Measurements from ENCODE around the gene IRF5.

DNA sequence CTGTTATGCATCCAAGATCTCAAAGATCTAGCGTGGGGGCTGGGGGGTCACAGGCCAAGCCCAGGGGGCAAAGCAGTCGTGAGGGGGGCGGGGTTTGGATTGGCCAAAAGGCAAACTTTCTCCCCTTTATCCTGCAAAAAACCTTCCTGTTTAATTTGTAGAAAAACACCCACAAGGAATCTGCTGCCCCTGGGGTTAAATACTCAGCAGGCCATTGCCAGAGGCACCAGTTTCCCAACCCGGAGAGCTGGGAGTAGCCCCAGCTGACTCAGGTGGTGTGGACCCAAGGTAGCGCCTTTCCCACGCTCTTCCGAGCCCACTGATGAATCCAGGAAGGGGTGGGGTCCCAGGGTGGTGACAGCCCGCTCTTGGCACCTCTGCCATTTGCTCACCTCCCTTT, 48.6 kb upstream of the IRF5 start:
- TF ChIP-seq, protein P1, sequence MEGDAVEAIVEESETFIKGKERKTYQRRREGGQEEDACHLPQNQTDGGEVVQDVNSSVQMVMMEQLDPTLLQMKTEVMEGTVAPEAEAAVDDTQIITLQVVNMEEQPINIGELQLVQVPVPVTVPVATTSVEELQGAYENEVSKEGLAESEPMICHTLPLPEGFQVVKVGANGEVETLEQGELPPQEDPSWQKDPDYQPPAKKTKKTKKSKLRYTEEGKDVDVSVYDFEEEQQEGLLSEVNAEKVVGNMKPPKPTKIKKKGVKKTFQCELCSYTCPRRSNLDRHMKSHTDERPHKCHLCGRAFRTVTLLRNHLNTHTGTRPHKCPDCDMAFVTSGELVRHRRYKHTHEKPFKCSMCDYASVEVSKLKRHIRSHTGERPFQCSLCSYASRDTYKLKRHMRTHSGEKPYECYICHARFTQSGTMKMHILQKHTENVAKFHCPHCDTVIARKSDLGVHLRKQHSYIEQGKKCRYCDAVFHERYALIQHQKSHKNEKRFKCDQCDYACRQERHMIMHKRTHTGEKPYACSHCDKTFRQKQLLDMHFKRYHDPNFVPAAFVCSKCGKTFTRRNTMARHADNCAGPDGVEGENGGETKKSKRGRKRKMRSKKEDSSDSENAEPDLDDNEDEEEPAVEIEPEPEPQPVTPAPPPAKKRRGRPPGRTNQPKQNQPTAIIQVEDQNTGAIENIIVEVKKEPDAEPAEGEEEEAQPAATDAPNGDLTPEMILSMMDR (IDR thresholded peaks at IDR 0.05; ENCODE audit: insufficient read depth, low read depth, low read length): no peak
- no peak for TF ChIP-seq EZH2 (IDR thresholded peaks at IDR 0.05; ENCODE audit: insufficient read depth, low read length)
